ENCODE measurements around the gene WEE1. TPM values are rescaled to one million over a fixed set of nuclear protein-coding genes. Genes with fewer than 3 reads are reported as not detected.

The WEE1 gene
- 55.0 TPM for total RNA-seq

GRCh38 chr11:9573052-9573774 is at the start of gene WEE1:
WEE1 (plus strand) TSS chr11:9573670; CDS start chr11:9573934, 264 bp downstream.

Other genes with a start within 250 kb of the WEE1 start
- gene IPO7, start 189.0 kb upstream of the WEE1 start, total RNA-seq = 177 TPM
- gene ZNF143, start 112.7 kb upstream of the WEE1 start, total RNA-seq = 49.5 TPM
- 28.0 TPM for gene SWAP70, start 90.4 kb downstream of the WEE1 start, total RNA-seq